Stimulated activated CD8-positive, alpha-beta memory T cell treated with anti-CD3 and anti-CD28 coated beads, Interleukin-4, amount 100 ng/mL, for 4 hours (primary cell): Measurements from ENCODE around the gene SLCO1B1.
"Not testable (repeated sequence)": the region's sequence is repeated elsewhere in the genome, so short reads cannot be mapped to it uniquely, and the experiment has no call there.

Source experiments
- DNase-seq, 2 donors: peaks; one replicate each; pipeline ENCODE4 v3.0.0-alpha.2; 2020; ENCODE audit warnings: low read depth in 2 of 2, low spot score in 1 of 2

The SLCO1B1 gene, protein sequence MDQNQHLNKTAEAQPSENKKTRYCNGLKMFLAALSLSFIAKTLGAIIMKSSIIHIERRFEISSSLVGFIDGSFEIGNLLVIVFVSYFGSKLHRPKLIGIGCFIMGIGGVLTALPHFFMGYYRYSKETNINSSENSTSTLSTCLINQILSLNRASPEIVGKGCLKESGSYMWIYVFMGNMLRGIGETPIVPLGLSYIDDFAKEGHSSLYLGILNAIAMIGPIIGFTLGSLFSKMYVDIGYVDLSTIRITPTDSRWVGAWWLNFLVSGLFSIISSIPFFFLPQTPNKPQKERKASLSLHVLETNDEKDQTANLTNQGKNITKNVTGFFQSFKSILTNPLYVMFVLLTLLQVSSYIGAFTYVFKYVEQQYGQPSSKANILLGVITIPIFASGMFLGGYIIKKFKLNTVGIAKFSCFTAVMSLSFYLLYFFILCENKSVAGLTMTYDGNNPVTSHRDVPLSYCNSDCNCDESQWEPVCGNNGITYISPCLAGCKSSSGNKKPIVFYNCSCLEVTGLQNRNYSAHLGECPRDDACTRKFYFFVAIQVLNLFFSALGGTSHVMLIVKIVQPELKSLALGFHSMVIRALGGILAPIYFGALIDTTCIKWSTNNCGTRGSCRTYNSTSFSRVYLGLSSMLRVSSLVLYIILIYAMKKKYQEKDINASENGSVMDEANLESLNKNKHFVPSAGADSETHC

DNA sequence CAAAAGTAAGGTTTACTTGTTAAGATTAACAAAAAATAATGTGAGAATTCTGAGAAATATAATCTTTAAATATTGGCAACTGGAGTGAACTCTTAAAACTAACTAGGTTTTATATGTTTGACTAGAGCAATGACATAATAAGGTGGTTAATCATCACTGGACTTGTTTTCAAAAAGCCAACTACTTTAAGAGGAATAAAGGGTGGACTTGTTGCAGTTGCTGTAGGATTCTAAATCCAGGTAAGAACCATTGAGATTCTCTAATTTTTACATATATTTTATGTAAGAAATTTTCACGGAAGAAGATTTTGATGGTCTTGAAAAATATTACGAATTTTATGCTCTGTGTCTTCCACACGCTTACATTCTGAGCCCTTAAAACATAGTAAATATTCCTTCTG lies at the start of gene SLCO1B1:
TSS of gene SLCO1B1 (plus strand) at position 197 of the 400 bp plus-strand sequence. CDS start 10,381 bp downstream, outside the sequence.
- no peak for DNase-seq

DNA sequence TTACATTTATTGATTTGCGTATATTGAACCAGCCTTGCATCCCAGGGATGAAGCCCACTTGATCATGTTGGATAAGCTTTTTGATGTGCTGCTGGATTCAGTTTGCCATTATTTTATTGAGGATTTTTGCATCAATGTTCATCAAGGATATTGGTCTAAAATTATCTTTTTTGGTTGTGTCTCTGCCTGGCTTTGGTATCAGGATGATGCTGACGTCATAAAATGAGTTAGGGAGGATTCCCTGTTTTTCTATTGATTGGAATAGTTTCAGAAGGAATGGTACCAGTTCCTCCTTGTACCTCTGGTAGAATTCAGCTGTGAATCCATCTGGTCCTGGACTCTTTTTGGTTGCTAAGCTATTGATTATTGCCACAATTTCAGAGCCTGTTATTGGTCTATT lies 46.2 kb upstream of the SLCO1B1 start:
- not testable (repeated sequence) for DNase-seq

DNA sequence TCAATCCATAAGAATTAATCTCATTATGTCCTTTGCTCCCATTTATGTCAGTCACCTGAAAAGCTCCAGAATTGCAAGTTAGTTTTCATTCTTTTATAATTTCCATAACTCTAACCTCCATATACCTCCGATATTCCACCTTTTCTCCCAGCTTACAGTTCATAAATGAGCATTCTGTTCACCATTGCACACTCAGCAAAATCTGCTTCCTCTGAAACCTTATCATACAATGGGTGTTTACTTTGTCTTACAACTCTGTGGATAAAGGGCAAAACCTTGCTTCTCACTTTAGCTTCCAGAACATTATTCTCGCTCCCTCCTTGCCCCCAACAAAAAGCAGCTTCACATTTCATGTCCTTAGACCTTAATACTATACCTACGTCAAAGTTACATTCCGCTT lies 19.3 kb upstream of the SLCO1B1 start:
- no peak for DNase-seq

DNA sequence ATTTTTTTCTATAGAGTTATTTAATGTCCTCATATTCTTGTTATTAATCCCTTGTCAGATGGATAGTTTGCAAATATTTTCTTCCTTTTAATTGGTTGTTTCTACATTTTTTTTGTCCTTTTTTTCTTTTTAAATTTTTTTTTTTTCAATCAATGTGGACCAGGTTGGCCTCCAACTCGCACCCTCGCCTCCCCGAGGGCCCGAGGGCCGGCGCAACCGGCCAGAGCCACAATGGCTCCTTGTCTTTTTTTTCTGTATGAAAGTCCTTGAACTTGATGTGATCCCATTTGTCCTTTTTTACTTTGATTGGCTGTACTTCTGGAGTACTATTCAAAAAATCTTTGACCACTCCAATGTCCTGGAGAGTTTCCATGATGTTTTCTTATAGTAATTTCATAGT lies 17.7 kb upstream of the SLCO1B1 start:
- no peak for DNase-seq

DNA sequence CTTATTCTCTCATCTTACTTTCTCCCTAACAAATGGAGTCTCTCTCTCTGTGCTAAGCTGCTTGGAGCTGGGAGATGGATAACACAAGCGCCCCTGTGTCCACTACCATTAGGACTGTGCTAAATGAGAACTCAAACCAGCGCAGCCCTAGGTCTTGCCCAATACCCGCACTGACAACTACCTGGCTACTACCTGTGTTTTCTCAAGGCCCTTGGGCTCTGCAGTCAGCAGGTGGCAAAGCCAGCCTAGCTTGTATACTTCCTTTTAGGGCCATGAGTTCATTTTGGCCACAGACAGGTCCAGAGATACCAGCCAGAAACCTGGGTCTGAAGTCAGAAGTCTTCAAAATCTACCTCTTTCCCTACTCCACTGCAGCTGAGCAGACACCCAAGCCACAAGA lies 13.0 kb upstream of the SLCO1B1 start:
- DNase-seq = no peak

DNA sequence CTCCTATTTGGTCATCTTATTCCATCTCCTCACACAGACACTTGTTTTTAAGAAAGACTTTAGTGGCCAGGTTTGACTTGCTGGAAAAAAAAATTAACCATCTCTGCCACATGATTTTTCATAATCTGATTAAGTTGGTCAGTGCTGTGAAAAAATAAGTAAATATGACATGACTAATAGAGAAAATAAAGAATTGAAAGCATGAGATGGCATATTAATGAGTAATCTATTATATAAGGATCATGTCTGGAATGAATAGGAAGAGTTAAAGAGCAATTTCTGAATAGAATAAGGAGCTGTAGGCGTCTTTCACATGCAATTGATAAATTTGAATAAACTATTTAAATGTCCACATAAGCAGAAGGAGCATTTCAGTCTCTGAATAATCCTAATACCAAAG lies 12.2 kb upstream of the SLCO1B1 start:
- no peak for DNase-seq

DNA sequence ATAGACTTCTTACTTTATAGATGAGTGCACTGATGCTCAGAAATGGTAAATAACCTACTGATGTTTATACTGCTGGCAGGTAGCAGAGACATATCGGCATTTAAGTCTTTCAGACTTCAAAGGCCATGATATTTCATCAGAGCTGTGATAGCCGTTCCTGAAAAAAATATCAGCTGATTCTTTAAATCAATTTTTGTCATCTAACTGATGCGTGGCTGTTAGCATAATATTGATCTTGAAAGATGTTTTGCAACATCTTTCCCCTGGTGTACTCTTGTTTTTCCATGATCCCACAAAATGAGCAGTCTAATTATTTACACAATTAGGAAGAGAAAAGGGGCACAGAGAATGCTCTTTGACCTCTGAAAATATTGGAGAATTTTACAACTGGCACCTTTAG lies 1.6 kb upstream of the SLCO1B1 start:
- DNase-seq = no peak

DNA sequence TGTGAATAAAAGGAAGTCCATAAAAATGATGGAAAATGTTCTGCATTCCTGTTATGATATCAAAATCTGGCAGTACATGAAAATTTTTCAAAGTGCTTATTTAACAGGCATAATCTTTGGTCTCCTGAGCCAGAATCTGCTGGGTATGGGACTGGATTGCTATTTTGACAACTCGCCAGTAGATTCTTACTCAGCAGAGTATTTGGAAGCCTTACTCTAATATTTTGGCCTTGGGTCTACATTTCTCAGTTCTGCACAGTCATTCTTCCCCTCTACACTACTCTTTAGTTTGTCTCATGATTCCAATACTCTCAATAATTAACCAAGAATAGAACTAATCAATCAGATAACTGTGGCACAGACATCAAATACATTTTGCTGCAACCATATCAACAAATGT lies 1.1 kb upstream of the SLCO1B1 start:
- DNase-seq = no peak

DNA sequence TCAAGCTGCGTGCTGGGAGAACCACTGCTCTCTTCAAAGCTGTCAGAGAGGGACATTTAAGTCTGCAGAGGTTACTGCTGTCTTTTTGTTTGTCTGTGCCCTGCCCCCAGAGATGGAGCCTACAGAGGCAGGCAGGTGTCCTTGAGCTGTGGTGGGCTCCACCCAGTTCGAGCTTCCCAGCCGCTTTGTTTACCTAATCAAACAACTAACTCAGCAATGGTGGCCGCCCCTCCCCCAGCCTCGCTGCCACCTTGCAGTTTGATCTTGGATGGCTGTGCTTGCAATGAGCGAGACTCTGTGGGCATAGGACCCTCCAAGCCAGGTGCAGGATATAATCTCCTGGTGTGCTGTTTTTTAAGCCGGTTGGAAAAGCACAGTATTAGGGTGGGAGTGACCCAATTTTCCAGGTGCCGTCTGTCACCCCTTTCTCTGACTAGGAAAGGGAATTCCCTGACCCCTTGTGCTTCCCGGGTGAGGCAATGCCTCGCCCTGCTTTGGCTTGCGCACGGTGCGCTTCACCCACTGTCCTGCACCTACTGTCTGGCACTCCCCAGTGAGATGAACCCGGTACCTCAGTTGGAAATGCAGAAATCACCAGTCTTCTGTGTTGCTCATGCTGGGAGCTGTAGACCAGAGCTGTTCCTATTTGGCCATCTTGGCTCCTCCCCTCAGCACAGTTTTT lies 6.5 kb downstream of the SLCO1B1 start:
- not testable (repeated sequence) for DNase-seq

DNA sequence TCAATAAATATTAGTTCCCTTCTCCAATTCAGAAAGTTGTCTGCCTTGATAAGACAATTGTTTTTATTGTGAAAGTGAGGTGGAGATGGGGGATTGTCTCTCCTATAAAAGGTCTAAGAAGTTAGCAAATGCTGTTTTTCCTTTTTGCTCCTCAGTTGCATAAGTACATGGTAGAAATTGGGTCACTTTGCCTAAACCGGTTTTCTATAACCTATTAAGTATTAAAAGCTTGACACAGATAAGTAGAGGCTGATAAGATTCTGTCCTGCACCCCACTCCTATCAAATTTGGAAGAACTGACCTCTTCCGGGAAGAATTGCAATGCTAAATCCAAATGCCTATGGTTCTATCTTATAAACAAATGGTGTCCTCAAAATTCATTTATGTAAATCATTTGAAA lies 7.0 kb downstream of the SLCO1B1 start:
- no peak for DNase-seq

DNA sequence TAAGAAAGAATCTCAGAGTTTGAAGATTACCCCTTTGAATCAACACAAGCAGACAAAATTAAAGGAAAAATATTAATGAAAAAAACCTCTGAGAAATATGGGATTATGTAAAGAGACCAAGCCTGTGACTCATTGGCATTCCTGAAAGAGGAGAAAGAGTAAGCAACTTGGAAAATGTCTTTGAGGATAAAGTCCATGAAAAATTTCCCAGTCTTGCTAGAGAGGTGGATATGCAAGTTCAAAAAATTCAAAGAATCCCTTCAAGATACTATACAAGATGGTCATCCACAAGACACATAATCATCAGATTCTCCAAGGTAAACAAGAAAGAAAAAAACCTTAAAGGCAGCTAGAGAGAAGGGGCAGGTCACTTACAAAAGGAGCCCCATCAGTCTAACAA lies 13.3 kb downstream of the SLCO1B1 start:
- no peak for DNase-seq

DNA sequence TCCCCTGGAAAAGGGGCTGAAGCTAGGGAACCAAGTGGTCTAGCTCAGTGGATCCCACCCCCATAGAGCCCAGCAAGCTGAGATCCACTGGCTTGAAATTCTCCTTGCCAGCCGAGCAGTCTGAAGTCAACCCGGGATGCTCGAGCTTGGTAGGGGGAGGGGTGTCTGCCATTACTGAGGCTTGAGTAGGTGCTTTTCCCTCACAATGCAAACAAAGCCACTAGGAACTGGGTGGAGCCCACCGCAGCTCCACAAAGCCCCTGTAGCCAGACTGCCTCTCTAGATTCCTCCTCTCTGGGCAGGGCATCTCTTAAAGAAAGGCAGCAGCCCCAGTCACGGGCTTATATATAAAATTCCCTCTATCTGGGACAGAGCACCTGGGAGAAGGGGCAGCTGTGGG lies 18.9 kb downstream of the SLCO1B1 start:
- DNase-seq = not testable (repeated sequence)

DNA sequence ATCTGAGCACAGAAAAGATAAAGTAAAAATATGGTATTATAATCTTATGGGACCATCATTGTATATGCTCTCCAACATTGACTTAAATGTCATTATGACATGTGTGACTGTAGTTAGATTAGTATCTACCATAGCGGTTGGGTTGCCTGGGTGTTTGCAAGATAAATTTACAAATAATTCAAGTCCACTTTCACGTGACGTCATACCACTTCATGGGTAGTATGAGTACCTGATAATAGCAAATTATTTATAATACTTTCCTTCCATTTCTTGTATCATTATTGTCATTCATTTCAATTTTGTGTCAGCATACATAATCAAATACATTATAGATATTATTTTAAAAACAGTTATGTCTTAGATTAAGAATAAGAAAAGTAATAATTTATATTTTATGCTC lies 20.2 kb downstream of the SLCO1B1 start:
- DNase-seq = no peak

DNA sequence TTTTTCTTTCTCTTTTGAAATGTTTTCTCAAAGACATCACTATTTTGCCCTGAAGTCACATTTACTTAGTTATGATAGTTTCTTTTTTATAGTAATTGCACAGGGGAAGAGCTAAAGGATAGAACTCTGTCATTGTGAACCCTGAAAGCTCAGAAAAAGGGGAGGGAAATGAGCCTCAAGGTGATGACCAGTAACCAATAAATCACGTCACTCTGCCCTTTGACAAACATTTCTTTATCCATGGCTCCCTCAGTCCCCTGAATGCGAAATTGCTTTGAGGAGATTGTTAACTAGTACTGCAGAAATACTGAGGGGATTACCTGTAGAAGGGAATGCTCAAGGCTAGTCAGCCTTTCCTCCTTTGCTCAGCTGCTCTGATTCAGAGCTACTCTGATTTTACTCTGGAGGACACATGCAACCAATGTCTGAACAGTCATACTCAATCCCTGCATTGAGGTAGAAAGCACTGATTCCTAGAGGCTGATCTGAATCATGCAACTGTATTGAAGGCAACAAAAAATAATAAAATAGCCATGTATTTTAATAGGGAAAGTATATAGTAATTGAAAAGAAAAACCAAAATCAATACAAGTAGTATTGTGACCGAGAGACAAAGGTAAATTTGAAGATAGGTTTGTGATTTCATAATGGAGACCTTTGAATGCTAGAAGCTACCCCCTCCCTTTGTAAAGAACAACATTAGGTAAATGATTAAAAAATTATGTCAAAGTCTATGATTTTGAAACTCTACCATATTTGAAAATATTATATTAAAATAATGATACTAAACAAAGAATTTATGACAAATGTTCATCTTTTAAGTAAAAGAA lies 24.7 kb downstream of the SLCO1B1 start:
- DNase-seq = no peak

DNA sequence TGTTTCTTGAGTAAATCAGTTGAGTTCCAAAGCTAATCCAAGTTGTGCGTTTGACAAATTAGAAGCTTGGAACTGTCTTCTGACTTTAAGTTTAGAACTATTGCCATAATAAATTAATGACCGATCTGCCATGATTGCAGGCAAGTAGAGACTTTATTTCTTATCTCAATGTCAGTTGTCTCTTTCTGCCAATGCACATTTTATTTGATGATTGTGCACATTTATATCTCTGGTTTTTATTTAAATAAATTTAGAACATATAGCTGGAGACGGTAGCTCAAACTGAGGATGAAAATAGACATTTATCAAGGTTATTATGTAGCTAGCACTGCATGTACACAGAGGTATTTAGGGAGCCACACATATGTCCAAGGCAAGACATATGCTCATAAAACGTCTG lies 34.1 kb downstream of the SLCO1B1 start:
- DNase-seq = no peak

DNA sequence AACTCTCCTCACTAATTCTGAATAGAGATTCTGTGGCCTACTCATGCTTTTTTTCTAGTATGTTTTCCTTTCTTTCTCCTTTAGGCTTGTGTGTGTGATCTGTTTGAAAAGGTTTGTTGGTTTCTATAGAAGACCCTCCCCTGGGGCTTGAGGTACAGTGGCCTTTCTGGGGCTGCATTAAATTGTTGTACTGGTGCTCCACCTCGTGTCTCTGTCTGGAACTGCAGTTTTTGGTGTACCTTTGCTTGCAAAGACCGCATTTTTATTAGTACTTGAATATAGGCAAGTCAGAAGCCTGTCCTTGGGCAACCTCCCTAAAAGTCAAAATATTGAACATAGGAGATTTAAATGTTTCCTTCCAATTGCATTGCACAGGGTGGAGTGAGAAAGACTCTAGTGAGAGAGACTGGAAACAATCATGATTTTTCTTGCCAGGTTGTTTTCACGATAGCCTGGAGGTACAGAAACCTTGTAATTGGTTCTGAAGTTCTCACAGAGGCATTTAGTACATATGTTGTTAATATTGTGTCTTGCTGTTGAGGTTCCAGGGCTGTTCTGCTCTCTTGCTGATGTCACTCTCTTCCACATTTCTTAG lies 39.0 kb downstream of the SLCO1B1 start:
- DNase-seq = peak in 1 of 2 donors; percentile 3

DNA sequence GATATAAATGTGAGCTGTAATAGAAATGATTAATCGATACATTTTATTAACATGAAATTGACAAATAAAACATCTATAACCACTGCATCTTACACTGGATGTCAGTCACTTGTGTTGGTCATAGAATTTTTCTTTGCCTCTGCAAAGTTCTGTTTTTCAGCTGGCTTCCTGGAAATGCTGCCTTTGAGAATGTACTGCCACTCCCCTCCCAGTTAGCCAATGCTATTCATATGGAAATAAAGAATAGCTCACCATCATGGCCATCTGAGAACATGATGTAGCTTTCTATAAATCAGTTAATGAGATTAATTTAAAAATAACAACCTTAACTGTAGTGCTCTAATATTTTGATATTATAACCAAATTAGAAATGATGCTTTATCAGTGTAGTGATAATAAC lies 41.1 kb downstream of the SLCO1B1 start:
- DNase-seq = no peak

DNA sequence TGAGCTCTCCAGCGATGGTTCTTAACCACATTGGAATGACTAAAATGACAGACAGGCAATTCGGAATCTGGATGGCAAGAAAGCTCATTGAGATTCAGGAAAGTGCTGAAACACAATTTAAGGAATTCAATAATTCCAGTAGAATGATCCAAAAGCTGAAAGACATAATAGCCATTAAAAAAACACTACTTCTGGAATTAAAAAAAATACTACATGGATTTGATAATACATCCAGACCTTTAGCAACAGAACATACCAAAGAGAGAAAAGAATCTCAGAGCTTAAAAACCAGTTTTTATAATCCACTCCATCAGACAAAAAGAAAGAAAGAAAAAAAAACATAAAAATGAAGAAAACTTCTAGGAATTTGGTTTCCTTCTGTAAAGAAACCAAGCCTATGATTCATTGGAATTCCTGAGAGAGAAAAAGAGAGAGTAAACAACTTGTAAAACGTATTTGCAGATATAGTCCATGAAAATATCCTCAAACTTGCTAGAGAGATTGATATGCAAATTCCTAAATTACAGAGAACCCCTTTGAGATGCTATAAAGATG lies 52.8 kb downstream of the SLCO1B1 start:
- DNase-seq = no peak

DNA sequence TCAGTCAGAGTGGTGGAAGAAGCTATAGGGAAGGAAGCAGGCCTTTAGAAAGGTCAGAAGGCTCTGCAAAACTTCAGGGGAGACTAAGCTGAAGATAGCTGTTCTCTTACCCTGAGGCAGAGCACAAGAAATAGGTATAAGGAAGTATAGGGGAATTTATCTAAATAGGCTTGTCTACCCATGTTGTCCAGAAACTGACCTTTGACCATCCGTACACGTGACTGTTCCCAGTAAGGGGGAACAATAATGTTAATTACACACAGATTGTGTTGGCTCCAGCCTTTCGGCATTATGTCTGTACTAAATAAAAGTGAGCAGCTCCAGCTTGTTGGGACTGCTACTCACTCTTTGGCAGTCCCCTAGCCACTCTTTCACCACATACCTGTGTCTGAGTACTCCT lies 59.0 kb downstream of the SLCO1B1 start:
- no peak for DNase-seq

DNA sequence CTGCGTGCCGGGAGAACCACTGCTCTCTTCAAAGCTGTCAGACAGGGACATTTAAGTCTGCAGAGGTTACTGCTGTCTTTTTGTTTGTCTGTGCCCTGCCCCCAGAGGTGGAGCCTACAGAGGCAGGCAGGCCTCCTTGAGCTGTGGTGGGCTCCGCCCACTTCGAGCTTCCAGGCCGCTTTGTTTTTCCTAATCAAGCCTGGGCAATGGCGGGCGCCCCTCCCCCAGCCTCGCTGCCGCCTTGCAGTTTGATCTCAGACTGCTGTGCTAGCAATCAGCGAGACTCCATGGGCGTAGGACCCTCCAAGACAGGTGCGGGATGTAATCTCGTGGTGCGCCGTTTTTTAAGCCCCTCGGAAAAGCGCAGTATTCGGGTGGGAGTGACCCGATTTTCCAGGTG lies 83.4 kb downstream of the SLCO1B1 start:
- DNase-seq = not testable (repeated sequence)

DNA sequence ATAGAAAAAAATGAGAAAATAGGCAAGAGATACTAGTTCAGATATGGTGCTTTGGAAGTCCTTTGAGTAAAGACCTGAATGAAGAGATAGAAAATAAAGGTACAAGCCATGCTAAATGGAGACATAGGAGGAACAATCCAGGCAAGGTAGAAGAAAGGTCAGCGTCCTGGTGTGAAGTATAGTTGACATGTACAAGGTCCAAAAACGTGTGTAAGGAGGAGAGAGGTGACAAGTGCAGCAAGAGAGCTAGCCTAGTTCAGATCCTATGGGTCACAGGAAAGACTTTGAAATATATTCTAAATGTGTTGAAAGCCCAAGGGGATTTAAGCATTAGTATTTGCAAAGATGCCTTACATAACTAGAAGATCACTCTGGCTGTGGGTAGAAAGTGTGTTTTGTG lies 88.2 kb downstream of the SLCO1B1 start:
- no peak for DNase-seq
